LNCAP (cell line): Measurements from ENCODE around the gene BCL2.
A peak's percentile ranks its signal among the peaks of the same experiment; 100 is the strongest.

Source experiments
- TF ChIP-seq, protein P1 (sequence below): fragments of 450-650 bp; IDR thresholded peaks from 2 replicates; pipeline ENCODE4 v1.5.1; 2017; ENCODE audit warnings: mild to moderate bottlenecking

BCL2 gene

GRCh38 chr18:63073481-63073880 lies 246.1 kb downstream of the BCL2 start:
- TF ChIP-seq, protein P1, sequence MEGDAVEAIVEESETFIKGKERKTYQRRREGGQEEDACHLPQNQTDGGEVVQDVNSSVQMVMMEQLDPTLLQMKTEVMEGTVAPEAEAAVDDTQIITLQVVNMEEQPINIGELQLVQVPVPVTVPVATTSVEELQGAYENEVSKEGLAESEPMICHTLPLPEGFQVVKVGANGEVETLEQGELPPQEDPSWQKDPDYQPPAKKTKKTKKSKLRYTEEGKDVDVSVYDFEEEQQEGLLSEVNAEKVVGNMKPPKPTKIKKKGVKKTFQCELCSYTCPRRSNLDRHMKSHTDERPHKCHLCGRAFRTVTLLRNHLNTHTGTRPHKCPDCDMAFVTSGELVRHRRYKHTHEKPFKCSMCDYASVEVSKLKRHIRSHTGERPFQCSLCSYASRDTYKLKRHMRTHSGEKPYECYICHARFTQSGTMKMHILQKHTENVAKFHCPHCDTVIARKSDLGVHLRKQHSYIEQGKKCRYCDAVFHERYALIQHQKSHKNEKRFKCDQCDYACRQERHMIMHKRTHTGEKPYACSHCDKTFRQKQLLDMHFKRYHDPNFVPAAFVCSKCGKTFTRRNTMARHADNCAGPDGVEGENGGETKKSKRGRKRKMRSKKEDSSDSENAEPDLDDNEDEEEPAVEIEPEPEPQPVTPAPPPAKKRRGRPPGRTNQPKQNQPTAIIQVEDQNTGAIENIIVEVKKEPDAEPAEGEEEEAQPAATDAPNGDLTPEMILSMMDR: peak; percentile 55
